GM12864 (cell line): ENCODE results near the gene KCNK2.

Experiments
- DNase-seq: peaks from one replicate; pipeline ENCODE4 v3.0.0-alpha.2; 2011; ENCODE audit warnings: low read depth
- H3K4me3 ChIP-seq: 2 replicates; pipeline ENCODE4 v1.5.1; 2011; ENCODE audit warnings: mild to moderate bottlenecking, low read depth, low read length, control low read depth
- TF ChIP-seq, protein P1 (sequence below): IDR thresholded peaks from 2 replicates; pipeline ENCODE4 v1.5.1; 2011; ENCODE audit warnings: low read depth, mild to moderate bottlenecking, moderate library complexity, low read length, control low read depth, inconsistent platforms; ENCODE audit errors: missing control alignments

KCNK2 gene

DNA sequence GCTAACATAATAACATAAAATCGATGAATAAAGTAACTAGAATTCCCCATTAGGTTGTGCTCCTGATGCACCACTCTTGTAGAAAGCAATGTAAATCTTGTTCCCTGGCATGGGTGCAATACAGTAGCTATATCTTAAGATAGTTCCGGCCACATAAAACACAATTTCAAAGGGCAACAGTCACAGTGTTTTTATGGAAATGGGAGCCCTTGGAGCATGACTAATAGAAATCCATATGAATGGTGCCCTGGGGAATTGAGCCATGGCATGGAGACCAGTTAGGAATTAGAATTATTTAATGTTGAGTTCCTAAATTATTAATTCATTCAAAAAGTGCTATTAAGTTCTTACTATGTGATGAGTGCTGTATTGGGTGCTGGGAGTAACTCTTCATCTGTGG is 118.7 kb downstream of the KCNK2 start:
- TF ChIP-seq, protein P1, sequence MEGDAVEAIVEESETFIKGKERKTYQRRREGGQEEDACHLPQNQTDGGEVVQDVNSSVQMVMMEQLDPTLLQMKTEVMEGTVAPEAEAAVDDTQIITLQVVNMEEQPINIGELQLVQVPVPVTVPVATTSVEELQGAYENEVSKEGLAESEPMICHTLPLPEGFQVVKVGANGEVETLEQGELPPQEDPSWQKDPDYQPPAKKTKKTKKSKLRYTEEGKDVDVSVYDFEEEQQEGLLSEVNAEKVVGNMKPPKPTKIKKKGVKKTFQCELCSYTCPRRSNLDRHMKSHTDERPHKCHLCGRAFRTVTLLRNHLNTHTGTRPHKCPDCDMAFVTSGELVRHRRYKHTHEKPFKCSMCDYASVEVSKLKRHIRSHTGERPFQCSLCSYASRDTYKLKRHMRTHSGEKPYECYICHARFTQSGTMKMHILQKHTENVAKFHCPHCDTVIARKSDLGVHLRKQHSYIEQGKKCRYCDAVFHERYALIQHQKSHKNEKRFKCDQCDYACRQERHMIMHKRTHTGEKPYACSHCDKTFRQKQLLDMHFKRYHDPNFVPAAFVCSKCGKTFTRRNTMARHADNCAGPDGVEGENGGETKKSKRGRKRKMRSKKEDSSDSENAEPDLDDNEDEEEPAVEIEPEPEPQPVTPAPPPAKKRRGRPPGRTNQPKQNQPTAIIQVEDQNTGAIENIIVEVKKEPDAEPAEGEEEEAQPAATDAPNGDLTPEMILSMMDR = no peak
- no peak overlapping the region for H3K4me3 ChIP-seq
- DNase-seq = no peak

DNA sequence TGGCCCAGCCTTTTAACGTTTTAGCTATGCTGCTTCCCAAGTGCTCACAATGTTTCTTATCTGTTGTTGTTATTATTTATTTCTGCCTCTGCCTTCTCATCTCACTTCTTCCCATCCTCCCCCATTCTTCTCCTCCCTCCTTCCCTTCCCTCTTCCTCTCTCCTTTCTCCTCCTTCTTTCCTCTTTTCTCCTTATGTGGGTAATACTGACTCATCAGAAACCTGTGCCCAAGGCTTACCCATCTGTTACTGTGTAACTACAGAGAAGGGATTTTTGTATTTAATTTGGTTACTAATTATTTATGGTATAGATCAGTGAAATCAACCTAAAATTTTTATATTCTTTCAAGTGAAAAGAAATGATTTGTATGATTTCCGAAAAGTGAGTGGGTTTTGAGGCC is 120.3 kb downstream of the KCNK2 start:
- TF ChIP-seq, protein P1 = no peak
- H3K4me3 ChIP-seq = no peak overlapping the region
- no peak for DNase-seq

DNA sequence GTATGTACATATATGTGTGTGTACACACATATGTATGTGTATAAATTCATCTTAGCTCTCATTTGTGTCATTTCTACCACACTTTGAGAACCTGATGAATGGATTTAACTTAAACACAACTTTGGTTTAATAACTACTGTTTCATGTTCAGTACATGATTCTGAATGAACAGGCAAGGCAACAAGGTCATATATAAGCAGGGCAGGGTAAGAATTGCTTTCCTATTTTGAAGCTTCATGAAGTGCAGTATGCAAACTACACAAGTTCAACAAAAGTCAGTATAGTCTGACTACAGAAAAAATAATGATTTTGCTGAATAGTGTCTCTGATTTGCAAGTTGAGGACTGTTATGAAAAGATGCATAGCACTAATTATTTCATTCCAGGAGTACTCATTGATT is 127.6 kb downstream of the KCNK2 start:
- TF ChIP-seq, protein P1 = no peak
- no peak overlapping the region for H3K4me3 ChIP-seq
- no peak for DNase-seq

DNA sequence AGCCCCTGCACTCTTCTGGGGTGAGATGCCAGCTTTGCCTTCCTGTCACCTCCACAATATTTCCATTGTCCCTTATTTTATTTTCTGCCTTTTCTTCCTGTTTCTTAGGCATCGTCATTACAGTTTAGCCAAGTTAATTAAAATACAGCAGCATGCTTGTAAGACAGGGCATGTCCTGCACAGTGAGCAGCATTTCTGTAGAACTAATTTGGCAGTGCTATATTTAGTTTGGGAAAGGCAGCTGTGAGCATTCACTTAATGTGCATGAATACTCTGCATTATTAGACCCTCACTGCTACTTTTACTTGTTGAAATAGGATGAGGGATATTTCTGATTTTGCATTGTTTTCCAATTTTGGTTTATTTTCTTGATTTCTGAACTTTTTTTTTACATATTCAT is 133.3 kb downstream of the KCNK2 start:
- DNase-seq = no peak
- no peak overlapping the region for H3K4me3 ChIP-seq
- TF ChIP-seq, protein P1 = no peak

DNA sequence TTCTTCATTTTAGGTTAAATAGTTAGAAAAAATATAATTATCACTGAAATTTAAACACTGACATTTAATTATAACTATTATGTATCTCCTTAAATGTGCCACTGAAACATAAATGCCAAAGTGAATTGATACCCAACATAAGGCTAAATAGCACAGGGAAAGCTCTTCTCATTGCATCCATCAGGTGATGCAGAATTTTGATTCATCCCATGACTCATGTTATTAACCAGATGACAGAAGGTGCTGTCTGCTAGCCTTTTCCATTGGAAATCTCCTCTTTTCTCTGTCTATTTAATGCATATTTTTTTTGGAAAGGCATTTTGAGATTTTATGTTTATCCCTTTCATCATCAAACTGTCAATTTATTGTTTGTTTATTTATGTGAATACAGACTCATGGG is 136.8 kb downstream of the KCNK2 start:
- no peak for DNase-seq
- TF ChIP-seq, protein P1 = no peak
- no peak overlapping the region for H3K4me3 ChIP-seq

DNA sequence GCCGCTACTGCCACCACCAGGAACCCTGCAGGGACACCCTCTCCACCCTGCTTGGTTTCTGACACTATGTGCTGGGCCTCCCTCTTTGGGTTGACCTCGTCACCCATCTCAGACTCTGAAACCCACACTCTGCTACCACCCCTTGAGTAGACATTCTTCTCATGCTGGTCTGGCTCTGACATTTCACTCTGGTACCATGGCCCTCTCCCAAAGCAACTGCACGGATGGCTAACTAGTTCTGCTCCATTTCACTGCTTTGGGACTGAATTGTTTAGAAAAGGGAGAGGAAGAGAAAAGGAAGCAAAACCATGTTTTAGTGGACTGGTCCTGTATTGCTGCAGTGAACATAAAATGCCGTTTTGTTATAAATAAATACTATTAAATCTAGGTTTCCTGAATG is 137.8 kb downstream of the KCNK2 start:
- DNase-seq = no peak
- TF ChIP-seq, protein P1 = no peak
- H3K4me3 ChIP-seq = no peak overlapping the region

DNA sequence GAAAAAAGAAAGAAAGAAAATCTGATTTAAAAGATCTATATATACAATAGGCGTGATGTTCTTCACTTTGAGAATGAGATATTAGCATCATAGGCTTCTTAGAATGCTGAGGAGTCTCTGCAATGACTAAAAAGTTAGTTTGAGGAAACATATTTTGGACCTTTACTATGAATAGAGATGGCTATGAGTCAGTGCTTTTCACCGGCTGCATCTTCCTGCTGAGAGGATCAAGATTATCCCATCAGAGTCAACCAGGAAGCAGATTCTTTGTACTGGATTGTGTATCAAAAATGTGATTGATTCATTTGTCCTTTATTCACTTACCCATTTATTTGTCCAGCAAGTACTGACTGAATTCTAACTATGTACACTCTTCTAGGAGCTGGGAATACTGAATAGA is 144.2 kb downstream of the KCNK2 start:
- no peak overlapping the region for H3K4me3 ChIP-seq
- no peak for DNase-seq
- TF ChIP-seq, protein P1 = no peak
